HEK293T (cell line): ENCODE data around the gene TPMT.

Experiments used
- CTCF ChIA-PET: fragments of 350-600 bp; formaldehyde crosslinking; extraction: SDS; loops from one replicate; lab custom pipeline; 2021; ENCODE audit warnings: antibody characterized with exemption, inconsistent platforms; lab: Yijun Ruan, JAX
- POLR2A ChIA-PET: fragments of 350-600 bp; formaldehyde crosslinking; extraction: SDS; loops from one replicate; lab custom pipeline; 2020; ENCODE audit warnings: antibody characterized with exemption, inconsistent platforms; lab: Yijun Ruan, JAX
- DNase-seq: peaks from one replicate; pipeline ENCODE4 v3.0.0; 2012; ENCODE audit warnings: mixed read lengths; ENCODE audit errors: extremely low spot score
- ARNT ChIP-seq: fragments of 450-650 bp; IDR thresholded peaks from 2 replicates; pipeline ENCODE4 v1.6.1; 2017; ENCODE audit warnings: mild to moderate bottlenecking
- BHLHE40 ChIP-seq: fragments of 450-650 bp; IDR thresholded peaks from 2 replicates; pipeline ENCODE4 v1.6.1; 2016; ENCODE audit warnings: mild to moderate bottlenecking, moderate library complexity, borderline replicate concordance
- CTBP1 ChIP-seq: fragments of 450-650 bp; IDR thresholded peaks from 2 replicates; pipeline ENCODE4 v1.6.1; 2016; ENCODE audit warnings: borderline replicate concordance
- ELF4 ChIP-seq: fragments of 450-650 bp; IDR thresholded peaks from 2 replicates; pipeline ENCODE4 v1.6.1; 2017; ENCODE audit warnings: antibody characterized with exemption
- FOXA1 ChIP-seq: fragments of 450-650 bp; IDR thresholded peaks from 2 replicates; pipeline ENCODE4 v1.6.1; 2016; ENCODE audit warnings: mild to moderate bottlenecking
- FOXK2 ChIP-seq: fragments of 450-650 bp; IDR thresholded peaks from 2 replicates; pipeline ENCODE4 v1.6.1; 2016; ENCODE audit warnings: mild to moderate bottlenecking
- FOXM1 ChIP-seq: fragments of 450-650 bp; IDR thresholded peaks from 2 replicates; pipeline ENCODE4 v1.6.1; 2017; ENCODE audit warnings: mild to moderate bottlenecking, borderline replicate concordance
- HDGF ChIP-seq: fragments of 450-650 bp; IDR thresholded peaks from 2 replicates; pipeline ENCODE4 v1.6.1; 2017; ENCODE audit warnings: antibody characterized with exemption, borderline replicate concordance
- L3MBTL2 ChIP-seq: fragments of 450-650 bp; conservative IDR thresholded peaks from 2 replicates; pipeline ENCODE4 v1.6.1; 2016; ENCODE audit warnings: mild to moderate bottlenecking
- LEF1 ChIP-seq: fragments of 450-650 bp; IDR thresholded peaks from 2 replicates; pipeline ENCODE4 v1.6.1; 2017; ENCODE audit warnings: mild to moderate bottlenecking, borderline replicate concordance
- NFRKB ChIP-seq: fragments of 450-650 bp; IDR thresholded peaks from 2 replicates; pipeline ENCODE4 v1.6.1; 2016; ENCODE audit warnings: mild to moderate bottlenecking, moderate library complexity
- SP1 ChIP-seq: fragments of 450-650 bp; IDR thresholded peaks from 2 replicates; pipeline ENCODE4 v1.6.1; 2017
- SUZ12 ChIP-seq: fragments of 450-650 bp; IDR thresholded peaks from 2 replicates; pipeline ENCODE4 v1.6.1; 2016; ENCODE audit warnings: mild to moderate bottlenecking
- TARDBP ChIP-seq: fragments of 450-650 bp; IDR thresholded peaks from 2 replicates; pipeline ENCODE4 v1.6.1; 2016
- ZNF384 ChIP-seq: fragments of 450-650 bp; IDR thresholded peaks from 2 replicates; pipeline ENCODE4 v1.6.1; 2016
- TF ChIP-seq, protein P1 (sequence below): fragments of 450-650 bp; IDR thresholded peaks from 2 replicates; pipeline ENCODE4 v1.6.1; 2016

The TPMT gene

GRCh38 chr6:18110162-18110561 is 44.7 kb downstream of the TPMT start:
- ChIA-PET CTCF (no interaction called here), POLR2A (no interaction called here)
- no peak for TF ChIP-seq FOXK2
- no peak for DNase-seq

DNA sequence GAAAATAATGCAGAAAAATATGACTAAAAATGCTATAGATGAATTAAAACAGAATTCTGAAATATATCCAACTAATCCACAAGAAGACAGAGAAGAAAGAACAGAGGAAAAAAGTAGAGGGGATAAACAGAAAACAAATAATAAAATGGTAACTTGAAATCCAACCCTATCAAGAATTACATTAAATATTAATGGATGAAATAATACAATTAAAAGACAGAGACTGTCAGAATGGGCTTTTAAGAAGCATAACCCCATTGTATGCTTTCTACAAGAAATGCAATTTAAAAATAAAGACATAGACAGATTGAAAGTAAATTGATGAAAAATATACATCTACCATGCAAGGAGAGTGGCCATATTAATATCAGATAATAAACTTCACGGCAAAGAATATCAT is 47.8 kb downstream of the TPMT start:
- no peak for DNase-seq
- TF ChIP-seq FOXA1 (no peak), BHLHE40 (no peak), SP1 (no peak), FOXK2 (no peak), NFRKB (no peak), ELF4 (no peak), ZNF384 (no peak), LEF1 (no peak), SUZ12 (no peak), TARDBP (no peak), ARNT (no peak), L3MBTL2 (no peak), HDGF (no peak), FOXM1 (no peak)
- TF ChIP-seq, protein P1, sequence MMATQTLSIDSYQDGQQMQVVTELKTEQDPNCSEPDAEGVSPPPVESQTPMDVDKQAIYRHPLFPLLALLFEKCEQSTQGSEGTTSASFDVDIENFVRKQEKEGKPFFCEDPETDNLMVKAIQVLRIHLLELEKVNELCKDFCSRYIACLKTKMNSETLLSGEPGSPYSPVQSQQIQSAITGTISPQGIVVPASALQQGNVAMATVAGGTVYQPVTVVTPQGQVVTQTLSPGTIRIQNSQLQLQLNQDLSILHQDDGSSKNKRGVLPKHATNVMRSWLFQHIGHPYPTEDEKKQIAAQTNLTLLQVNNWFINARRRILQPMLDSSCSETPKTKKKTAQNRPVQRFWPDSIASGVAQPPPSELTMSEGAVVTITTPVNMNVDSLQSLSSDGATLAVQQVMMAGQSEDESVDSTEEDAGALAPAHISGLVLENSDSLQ = no peak
- ChIA-PET POLR2A (no interaction called here), CTCF (no interaction called here)

- CTCF ChIA-PET = interaction anchor here (0.6 to 0.8 kb wide), 2 partner anchors 36 to 1175 kb away, joined by 3 read pairs; no protein-coding TSS in a partner anchor
- DNase-seq = no peak
- POLR2A ChIA-PET = no interaction called here
- TF ChIP-seq SUZ12 (no peak), TARDBP (no peak), ARNT (no peak), CTBP1 (no peak), FOXK2 (no peak), FOXM1 (no peak), LEF1 (no peak), NFRKB (no peak), SP1 (no peak), FOXA1 (no peak), L3MBTL2 (no peak), ZNF384 (no peak), BHLHE40 (no peak), ELF4 (no peak)
- TF ChIP-seq, protein P1 = no peak
Measured at GRCh38 chr6:18102783-18103509, 51.9 kb downstream of the TPMT start.

- no peak for DNase-seq
- TF ChIP-seq FOXM1 (no peak), CTBP1 (no peak), HDGF (no peak), SUZ12 (no peak), BHLHE40 (no peak), L3MBTL2 (no peak), SP1 (no peak), ZNF384 (no peak), ELF4 (no peak), FOXA1 (no peak), NFRKB (no peak), LEF1 (no peak), ARNT (no peak), FOXK2 (no peak), TARDBP (no peak)
- TF ChIP-seq, protein P1 = no peak
- CTCF ChIA-PET = no interaction called here
- POLR2A ChIA-PET = no interaction called here
Measured at GRCh38 chr6:18101873-18102272, 53.0 kb downstream of the TPMT start.

DNA sequence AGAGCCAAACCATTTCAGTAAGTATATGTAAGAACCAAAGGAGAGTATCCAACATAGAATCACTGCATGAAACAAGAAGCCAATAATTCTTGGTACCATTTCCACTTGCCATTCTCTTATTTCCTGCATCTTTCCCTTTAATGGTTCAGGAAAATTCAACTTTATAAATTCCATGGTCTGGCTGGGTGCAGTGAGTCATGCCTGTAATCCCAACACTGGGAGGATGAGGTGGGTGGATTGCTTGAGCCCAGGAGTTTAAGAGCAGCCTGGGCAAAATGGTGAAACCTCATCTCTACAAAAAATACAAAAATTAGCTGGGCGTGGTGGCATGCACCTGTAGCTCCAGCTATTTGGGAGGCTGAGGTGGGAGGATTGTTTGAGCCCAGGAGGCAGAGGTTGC is 53.6 kb downstream of the TPMT start:
- DNase-seq = no peak
- CTCF ChIA-PET = no interaction called here
- POLR2A ChIA-PET = no interaction called here
- TF ChIP-seq, protein P1 = no peak
- TF ChIP-seq ZNF384 = no peak
- TF ChIP-seq ELF4 = no peak
- TF ChIP-seq TARDBP = no peak
- no peak for TF ChIP-seq FOXM1
- TF ChIP-seq ARNT = no peak
- TF ChIP-seq BHLHE40 = no peak
- no peak for TF ChIP-seq HDGF
- no peak for TF ChIP-seq FOXA1
- no peak for TF ChIP-seq NFRKB
- no peak for TF ChIP-seq FOXK2
- TF ChIP-seq LEF1 = no peak
